HCT116 (cell line): ENCODE data around the gene IL36B. TPM values are rescaled to one million over a fixed set of nuclear protein-coding genes. Genes with fewer than 3 reads are reported as not detected.

Experiments used
- ATAC-seq: fragments of 200-7000 bp; cut with Tn5 transposase; 2 replicates; pipeline ENCODE4 v1.9.1; 2020; ENCODE audit warnings: mild to moderate bottlenecking, moderate library complexity
- BruUV-seq: library from RNA; stranded (reverse); fragments of 400-500 nt; replicated peaks from 2 replicates; lab custom pipeline; 2021; lab: Mats Ljungman, UMichigan
- CTCF ChIA-PET: fragments of 300-600 bp; sonication (Branson Sonifier 250); formaldehyde crosslinking; loops from one replicate; lab custom pipeline; 2021; ENCODE audit warnings: antibody characterized with exemption; lab: Charles Lee
- POLR2A ChIA-PET: fragments of 300-600, 350-600 bp; sonication (Branson Sonifier 250); formaldehyde crosslinking; loops from one replicate; lab custom pipeline; 2021; ENCODE audit warnings: antibody characterized with exemption; lab: Charles Lee
- RAD21 ChIA-PET, 2 experiments: fragments of 300-600 bp; sonication (Branson Sonifier 250); formaldehyde crosslinking; loops; one replicate each; lab custom pipeline; 2023; ENCODE audit warnings: low total read pairs in 2 of 2; ENCODE audit not compliant: uncharacterized antibody in 2 of 2, unreplicated experiment in 2 of 2, low non-redundant PET in 1 of 2; lab: Charles Lee
- DNase-seq: peaks from one replicate; pipeline ENCODE4 v3.0.0-alpha.2; 2010; ENCODE audit warnings: low read depth, low spot score
- H2AFZ ChIP-seq: fragments of 200-600 bp; shearing (Covaris generic), sonication (generic); 2 replicates; pipeline ENCODE4 v1.6.1; 2017; ENCODE audit warnings: low read depth, mixed run types, mixed read lengths, antibody characterized with exemption, low read length; ENCODE audit not compliant: poor library complexity, severe bottlenecking
- H3K27ac ChIP-seq: 2 replicates; pipeline ENCODE4 v1.5.1; 2012; ENCODE audit warnings: low read depth, low read length
- H3K27me3 ChIP-seq: fragments of 200-600 bp; sonication (generic); 2 replicates; pipeline ENCODE4 v1.6.1; 2016; ENCODE audit warnings: mixed run types, low read length, mixed read lengths; ENCODE audit not compliant: insufficient read depth
- H3K36me3 ChIP-seq, 2 experiments: fragments of 200-500 bp in 1 of 2; fragments of 200-600 bp in 1 of 2; sonication (Bioruptor generic) in 1 of 2; sonication (generic) in 1 of 2; 2 replicates each; pipeline versions ENCODE4 v1.5.1 to v1.6.1; 2014 to 2016; ENCODE audit warnings: low read length in 2 of 2, inconsistent platforms in 1 of 2, mixed read lengths in 1 of 2, mixed run types in 1 of 2; ENCODE audit not compliant: insufficient read depth in 2 of 2, control insufficient read depth in 1 of 2
- H3K4me1 ChIP-seq, 2 experiments: fragments of 200-600 bp in 1 of 2; sonication (generic) in 1 of 2; 2 replicates each; pipeline versions ENCODE4 v1.5.1 to v1.6.1; 2012 to 2017; ENCODE audit warnings: low read length in 2 of 2, inconsistent platforms in 1 of 2, mild to moderate bottlenecking in 1 of 2, mixed read lengths in 1 of 2, mixed run types in 1 of 2, moderate library complexity in 1 of 2; ENCODE audit not compliant: insufficient read depth in 2 of 2, control insufficient read depth in 1 of 2
- H3K4me2 ChIP-seq: fragments of 200-600 bp; sonication (generic); 2 replicates; pipeline ENCODE4 v1.6.1; 2017; ENCODE audit warnings: mixed run types, low read length, mixed read lengths
- H3K4me3 ChIP-seq, 2 experiments: fragments of 200-600 bp in 1 of 2; sonication (generic) in 1 of 2; replicated peaks in 1 of 2; 2 replicates each; pipeline ENCODE4 v1.5.1; 2011 to 2016; ENCODE audit warnings: low read length in 2 of 2, control low read depth in 1 of 2, low read depth in 1 of 2, mild to moderate bottlenecking in 1 of 2, mixed read lengths in 1 of 2, mixed run types in 1 of 2
- H3K79me2 ChIP-seq: fragments of 200-600 bp; sonication (generic); 2 replicates; pipeline ENCODE4 v1.6.1; 2017; ENCODE audit warnings: mild to moderate bottlenecking, mixed run types, low read length, moderate library complexity, mixed read lengths; ENCODE audit not compliant: insufficient read depth
- H3K9ac ChIP-seq: fragments of 200-600 bp; sonication (generic); 2 replicates; pipeline ENCODE4 v1.6.1; 2016; ENCODE audit warnings: low read length, mixed read lengths
- H3K9me2 ChIP-seq: fragments of 200-600 bp; sonication (generic), shearing (Covaris generic); 2 replicates; pipeline ENCODE4 v1.6.1; 2017; ENCODE audit warnings: mixed run types, mild to moderate bottlenecking, moderate library complexity; ENCODE audit not compliant: insufficient read depth
- H3K9me3 ChIP-seq, 2 experiments: fragments of 200-500 bp in 1 of 2; fragments of 200-600 bp in 1 of 2; sonication (Bioruptor generic) in 1 of 2; sonication (generic) in 1 of 2; 2 replicates each; pipeline ENCODE4 v1.6.1; 2014 to 2017; ENCODE audit warnings: low read length in 2 of 2, mixed read lengths in 2 of 2, inconsistent platforms in 1 of 2, low read depth in 1 of 2, mild to moderate bottlenecking in 1 of 2, mixed run types in 1 of 2, moderate library complexity in 1 of 2; ENCODE audit not compliant: control insufficient read depth in 1 of 2, insufficient read depth in 1 of 2
- H4K20me1 ChIP-seq: fragments of 200-600 bp; sonication (generic), shearing (Covaris generic); 2 replicates; pipeline ENCODE4 v1.6.1; 2017; ENCODE audit warnings: mixed run types, mild to moderate bottlenecking, moderate library complexity; ENCODE audit not compliant: insufficient read depth
- CTCF ChIP-seq, 3 experiments: fragments of 200-600 bp in 1 of 3; sonication (generic) in 1 of 3; IDR thresholded peaks in 2 of 3; conservative IDR thresholded peaks in 1 of 3; 2 replicates each; pipeline ENCODE4 v1.5.1; 2012 to 2017; ENCODE audit warnings: low read depth in 2 of 3, low read length in 2 of 3, antibody characterized with exemption in 1 of 3, borderline replicate concordance in 1 of 3, control low read depth in 1 of 3, mild to moderate bottlenecking in 1 of 3, mixed read lengths in 1 of 3, mixed run types in 1 of 3, moderate library complexity in 1 of 3; ENCODE audit not compliant: insufficient read depth in 1 of 3
- EGR1 ChIP-seq: IDR thresholded peaks from 2 replicates; pipeline ENCODE4 v1.6.1; 2012; ENCODE audit warnings: low read depth
- EZH2 ChIP-seq: fragments of 200-600 bp; sonication (generic); IDR thresholded peaks from 2 replicates; pipeline ENCODE4 v1.6.1; 2017; ENCODE audit warnings: antibody characterized with exemption, mixed run types
- EZH2phosphoT487 ChIP-seq: fragments of 200-600 bp; IDR thresholded peaks from 2 replicates; pipeline ENCODE4 v1.6.1; 2018; ENCODE audit warnings: antibody characterized with exemption, borderline replicate concordance
- POLR2A ChIP-seq: IDR thresholded peaks from 2 replicates; pipeline ENCODE4 v1.7.0; 2011; ENCODE audit warnings: borderline replicate concordance; ENCODE audit not compliant: insufficient read depth, insufficient read length; ENCODE audit errors: extremely low read depth
- RAD21 ChIP-seq: IDR thresholded peaks from 2 replicates; pipeline ENCODE4 v1.6.1; 2012; ENCODE audit warnings: low read depth, mild to moderate bottlenecking
- TCF7L2 ChIP-seq: IDR thresholded peaks from 2 replicates; pipeline ENCODE4 v1.7.0; 2011; ENCODE audit warnings: borderline replicate concordance, inconsistent platforms; ENCODE audit not compliant: insufficient read depth, insufficient read length; ENCODE audit errors: extremely low read depth
- YY1 ChIP-seq: IDR thresholded peaks from 2 replicates; pipeline ENCODE4 v1.6.1; 2011; ENCODE audit warnings: low read length, low read depth, moderate library complexity, mild to moderate bottlenecking; ENCODE audit not compliant: insufficient replicate concordance; ENCODE audit errors: extremely low read depth
- ZBTB33 ChIP-seq: IDR thresholded peaks from 2 replicates; pipeline ENCODE4 v1.6.1; 2011; ENCODE audit warnings: mild to moderate bottlenecking, low read length, moderate library complexity; ENCODE audit not compliant: insufficient replicate concordance; ENCODE audit errors: extremely low read depth
- intact Hi-C: fragments of 100-400 bp; cut with micrococcal nuclease; formaldehyde crosslinking; loops from 2 replicates; pipeline ENCODE4 v1.10.0; 2022
- total RNA-seq: library from RNA; stranded (reverse); gene quantifications from one replicate; pipeline ENCODE4 v1.2.1, GENCODE V29; 2021; ENCODE audit not compliant: unreplicated experiment

IL36B gene
- total RNA-seq, 1 experiment from 2014 or later, result not detected

- no TSS peak for BruUV-seq
- H3K9me3 ChIP-seq, result no peaks in the 10 kb centered on the region
- no peak overlapping the region for H3K4me3 ChIP-seq
- POLR2A ChIA-PET, result interaction anchor here (3.3 kb wide), 1 partner anchor 119 kb away, joined by 9 read pairs; no protein-coding TSS in a partner anchor
- 0 out of 2 replicates have a peak overlapping the region, but pooled peaks have one; percentile 20 for H3K4me2 ChIP-seq
- CTCF ChIA-PET, result interaction anchor here (0.6 to 3.8 kb wide), 18 partner anchors 9 to 328 kb away, joined by 3 to 62 read pairs (median 4); no protein-coding TSS in a partner anchor
- H3K9me2 ChIP-seq, result no peaks in the 10 kb centered on the region
- ATAC-seq (peak; percentile 86), DNase-seq (peak; percentile 13)
- H3K79me2 ChIP-seq, result no peaks in the 10 kb centered on the region
- TF ChIP-seq ZBTB33 (no peak), POLR2A (no peak), RAD21 (peak; percentile 87), EZH2phosphoT487 (no peak), YY1 (no peak), TCF7L2 (no peak), CTCF (IDR thresholded peaks at IDR 0.05 in 2 of 3, conservative IDR thresholded peaks at IDR 0.05 in 1 of 3; ENCODE audit: borderline replicate concordance in 1 of 3, insufficient read depth in 1 of 3, low read depth in 2 of 3, low read length in 2 of 3) (peak; percentile 79 to 91 (median 85)), EZH2 (no peak), EGR1 (no peak)
- H3K9ac ChIP-seq, result no peak overlapping the region
- H3K36me3 ChIP-seq, result no peaks in the 10 kb centered on the region
- H3K4me1 ChIP-seq, result peaks cover 12 to 26% of the 10 kb centered on the region in 2 experiments
- peak overlapping the region; percentile 72 for H2AFZ ChIP-seq
- H4K20me1 ChIP-seq, result no peaks in the 10 kb centered on the region
- H3K27me3 ChIP-seq, result no peaks in the 10 kb centered on the region
- RAD21 ChIA-PET, result interaction anchor here in 1 of 2 experiments (0.6 to 2.0 kb wide), 4 partner anchors 118 to 360 kb away, joined by 3 to 12 read pairs (median 6); no protein-coding TSS in a partner anchor
- intact Hi-C loops, result loop anchor here (1.0 to 5.0 kb wide), 3 partner anchors 119 to 312 kb away; no protein-coding TSS in a partner anchor
- H3K27ac ChIP-seq, result no peak overlapping the region
Measured at GRCh38 chr2:113080134-113080533, 27.5 kb upstream of the IL36B start.
